ENCODE measurements around the gene CXCR5. TPM values are rescaled to one million over a fixed set of nuclear protein-coding genes. Genes with fewer than 3 reads are reported as not detected.

Gene CXCR5
- total and polyA plus RNA-seq, 2 of the 4 experiments (the other 2 are of a cell fraction): not detected

DNA sequence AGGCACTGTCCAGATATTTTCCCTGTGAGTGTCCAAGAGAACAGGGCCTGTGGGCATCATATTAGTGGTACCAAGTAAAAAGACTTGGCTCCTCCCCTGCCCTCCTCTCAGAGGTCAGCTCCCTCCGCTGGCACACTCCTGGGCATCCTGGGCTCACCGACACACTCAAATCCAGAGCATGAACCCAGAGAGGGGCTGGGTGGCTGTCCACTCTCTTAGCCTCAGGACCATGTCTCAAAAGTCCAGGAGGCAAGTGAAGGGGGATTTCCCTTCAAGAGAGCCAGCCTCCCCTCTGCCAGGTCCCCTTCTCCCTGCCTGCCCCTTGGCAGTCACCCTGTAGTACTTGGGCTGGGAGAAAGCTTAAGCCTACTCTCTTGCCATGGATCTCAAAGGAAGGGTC, 31.7 kb downstream of the CXCR5 start:
- dilution Hi-C loops (cut with HindIII; ENCODE audit: low sequenced_read_pairs, unreplicated experiment): no loop called here
- peaks cover 12 to 75% of the 10 kb centered on the region in 2 experiments; a peak in 3 of 4 replicates for H3K79me1 ChIP-seq (ENCODE audit: low read depth in 1 of 2, low read length in 2 of 2)
- ChIA-PET CTCF (no interaction called here), POLR2A (ENCODE audit: unreplicated experiment) (no interaction called here)
- BruUV-seq (replicated peaks): no TSS peak
- H2BK15ac ChIP-seq (ENCODE audit: low read depth, low read length): peak overlapping the region; percentile 24; the same call in 2 of the 3 replicates
- intact Hi-C loops (cut with micrococcal nuclease): no loop called here
- H3K36me3 ChIP-seq (ENCODE audit: control insufficient read depth, insufficient read depth, low read length): no peaks in the 10 kb centered on the region
- no peak for ATAC-seq (ENCODE audit: low read depth)
- peak overlapping the region; percentile 40 for H3K27ac ChIP-seq (ENCODE audit: insufficient read depth, low read length)
- peak overlapping the region; percentile 71 for H3K4ac ChIP-seq (ENCODE audit: low read depth, low read length)
- H3K18ac ChIP-seq (ENCODE audit: low read depth, low read length): no peak overlapping the region
- TF ChIP-seq MAZ (IDR thresholded peaks at IDR 0.05; ENCODE audit: borderline replicate concordance, low read depth, low read length) (no peak), RFX5 (IDR thresholded peaks at IDR 0.05; ENCODE audit: low read depth, low read length) (no peak), POLR2A (IDR thresholded peaks at IDR 0.05; ENCODE audit: low read depth, low read length) (no peak), MXI1 (IDR thresholded peaks at IDR 0.05; ENCODE audit: borderline replicate concordance, low read depth, low read length) (no peak), RCOR1 (IDR thresholded peaks at IDR 0.05; ENCODE audit: insufficient replicate concordance, low read length) (no peak), NFE2L2 (IDR thresholded peaks at IDR 0.05; ENCODE audit: low read depth, low read length) (no peak), SMC3 (IDR thresholded peaks at IDR 0.05; ENCODE audit: low read depth, low read length) (no peak), CEBPB (IDR thresholded peaks at IDR 0.05; ENCODE audit: low read depth, low read length) (no peak), CHD1 (IDR thresholded peaks at IDR 0.05; ENCODE audit: low read depth, low read length) (no peak), BHLHE40 (IDR thresholded peaks at IDR 0.05; ENCODE audit: low read depth, low read length) (no peak), MAFK (IDR thresholded peaks at IDR 0.05; ENCODE audit: low read depth, low read length) (no peak), RAD21 (IDR thresholded peaks at IDR 0.05; ENCODE audit: low read length) (no peak), FOS (IDR thresholded peaks at IDR 0.05; ENCODE audit: low read depth, low read length) (no peak)
- TF ChIP-seq, protein P1, sequence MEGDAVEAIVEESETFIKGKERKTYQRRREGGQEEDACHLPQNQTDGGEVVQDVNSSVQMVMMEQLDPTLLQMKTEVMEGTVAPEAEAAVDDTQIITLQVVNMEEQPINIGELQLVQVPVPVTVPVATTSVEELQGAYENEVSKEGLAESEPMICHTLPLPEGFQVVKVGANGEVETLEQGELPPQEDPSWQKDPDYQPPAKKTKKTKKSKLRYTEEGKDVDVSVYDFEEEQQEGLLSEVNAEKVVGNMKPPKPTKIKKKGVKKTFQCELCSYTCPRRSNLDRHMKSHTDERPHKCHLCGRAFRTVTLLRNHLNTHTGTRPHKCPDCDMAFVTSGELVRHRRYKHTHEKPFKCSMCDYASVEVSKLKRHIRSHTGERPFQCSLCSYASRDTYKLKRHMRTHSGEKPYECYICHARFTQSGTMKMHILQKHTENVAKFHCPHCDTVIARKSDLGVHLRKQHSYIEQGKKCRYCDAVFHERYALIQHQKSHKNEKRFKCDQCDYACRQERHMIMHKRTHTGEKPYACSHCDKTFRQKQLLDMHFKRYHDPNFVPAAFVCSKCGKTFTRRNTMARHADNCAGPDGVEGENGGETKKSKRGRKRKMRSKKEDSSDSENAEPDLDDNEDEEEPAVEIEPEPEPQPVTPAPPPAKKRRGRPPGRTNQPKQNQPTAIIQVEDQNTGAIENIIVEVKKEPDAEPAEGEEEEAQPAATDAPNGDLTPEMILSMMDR (conservative IDR thresholded peaks at IDR 0.05; ENCODE audit: low read depth, low read length): no peak
- TF ChIP-seq, protein P2, sequence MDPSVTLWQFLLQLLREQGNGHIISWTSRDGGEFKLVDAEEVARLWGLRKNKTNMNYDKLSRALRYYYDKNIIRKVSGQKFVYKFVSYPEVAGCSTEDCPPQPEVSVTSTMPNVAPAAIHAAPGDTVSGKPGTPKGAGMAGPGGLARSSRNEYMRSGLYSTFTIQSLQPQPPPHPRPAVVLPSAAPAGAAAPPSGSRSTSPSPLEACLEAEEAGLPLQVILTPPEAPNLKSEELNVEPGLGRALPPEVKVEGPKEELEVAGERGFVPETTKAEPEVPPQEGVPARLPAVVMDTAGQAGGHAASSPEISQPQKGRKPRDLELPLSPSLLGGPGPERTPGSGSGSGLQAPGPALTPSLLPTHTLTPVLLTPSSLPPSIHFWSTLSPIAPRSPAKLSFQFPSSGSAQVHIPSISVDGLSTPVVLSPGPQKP (IDR thresholded peaks at IDR 0.05; ENCODE audit: borderline replicate concordance, low read depth, low read length): no peak
- TF ChIP-seq, protein P3, sequence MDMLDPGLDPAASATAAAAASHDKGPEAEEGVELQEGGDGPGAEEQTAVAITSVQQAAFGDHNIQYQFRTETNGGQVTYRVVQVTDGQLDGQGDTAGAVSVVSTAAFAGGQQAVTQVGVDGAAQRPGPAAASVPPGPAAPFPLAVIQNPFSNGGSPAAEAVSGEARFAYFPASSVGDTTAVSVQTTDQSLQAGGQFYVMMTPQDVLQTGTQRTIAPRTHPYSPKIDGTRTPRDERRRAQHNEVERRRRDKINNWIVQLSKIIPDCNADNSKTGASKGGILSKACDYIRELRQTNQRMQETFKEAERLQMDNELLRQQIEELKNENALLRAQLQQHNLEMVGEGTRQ (IDR thresholded peaks at IDR 0.05; ENCODE audit: low read depth, low read length): no peak
- peak overlapping the region; percentile 16; the same call in 1 of the 2 replicates for H2BK120ac ChIP-seq (ENCODE audit: low read depth, low read length)
- peak overlapping the region; percentile 38 for H2BK5ac ChIP-seq (ENCODE audit: low read depth, low read length, poor library complexity, severe bottlenecking)
- peak overlapping the region in 1 of 2 experiments; percentile 6; a peak in 1 of 4 replicates for H4K8ac ChIP-seq (ENCODE audit: low read depth in 2 of 2, low read length in 2 of 2)
- H4K5ac ChIP-seq (ENCODE audit: low read depth, low read length): no peak overlapping the region
- peaks cover 70% of the 10 kb centered on the region for H3K4me1 ChIP-seq (ENCODE audit: control insufficient read depth, insufficient read depth, low read length)
- peak overlapping the region; percentile 51 for H4K91ac ChIP-seq (ENCODE audit: insufficient read depth, low read depth, low read length)
- no peak overlapping the region for H2BK20ac ChIP-seq (ENCODE audit: low read depth, low read length)
- H3K4me2 ChIP-seq (ENCODE audit: low read depth, low read length): no peak overlapping the region
- peak overlapping the region; percentile 21 for H3K23ac ChIP-seq (ENCODE audit: low read depth, low read length)
- peak overlapping the region; percentile 37; the same call in 1 of the 2 replicates for H2AK5ac ChIP-seq (ENCODE audit: low read depth, low read length)
- no peak overlapping the region for H3K56ac ChIP-seq (ENCODE audit: extremely low read depth, insufficient read depth, low read length)
- H3K14ac ChIP-seq (replicated peaks; ENCODE audit: low read depth, low read length): peak overlapping the region; percentile 2; the same call in 1 of the 2 replicates
- H3K9me3 ChIP-seq (ENCODE audit: control insufficient read depth, insufficient read depth, low read length): no peaks in the 10 kb centered on the region
- H3K27me3 ChIP-seq (ENCODE audit: control insufficient read depth, insufficient read depth, low read length): no peaks in the 10 kb centered on the region
- H3K9me1 ChIP-seq (ENCODE audit: insufficient read depth, low read length): peaks cover 10% of the 10 kb centered on the region; the same call in 1 of the 2 replicates
- no peak for DNase-seq
- in situ Hi-C loops (cut with MboI; ENCODE audit: low sequenced_read_pairs): no loop called here
- H3K4me3 ChIP-seq (ENCODE audit: insufficient read depth, low read depth, low read length): no peak overlapping the region
- no peak overlapping the region for H2AFZ ChIP-seq (replicated peaks; ENCODE audit: low read length, poor library complexity)
- H3K9ac ChIP-seq (ENCODE audit: low read depth, low read length): no peak overlapping the region
- peaks cover 41% of the 10 kb centered on the region for H4K20me1 ChIP-seq (ENCODE audit: insufficient read depth, low read length)
- no CpG with 5 or more reads among the region's 2 CpGs for WGBS, 2 experiments (ENCODE audit: extremely low coverage in 2 of 2, insufficient read length in 1 of 2)
- H2AK9ac ChIP-seq (replicated peaks; ENCODE audit: low read depth, low read length, poor library complexity): peak overlapping the region; percentile 57
